Tibial nerve (tissue), 4 donors: ENCODE measurements around the gene KIAA0319L.

Source experiments
- EP300 ChIP-seq, 2 donors: sonication (generic); formaldehyde crosslinking; IDR thresholded peaks; one replicate each; pipeline ENCODE4 v1.6.1; 2017; ENCODE audit warnings: antibody characterized with exemption in 2 of 2, mild to moderate bottlenecking in 1 of 2
- POLR2A ChIP-seq, 2 donors: fragments of 450-650 bp; IDR thresholded peaks; one replicate each; pipeline ENCODE4 v1.6.1; 2017; ENCODE audit warnings: antibody characterized with exemption in 2 of 2, mild to moderate bottlenecking in 2 of 2, moderate library complexity in 2 of 2
- TF ChIP-seq, protein P1 (sequence below), 5 experiments: fragments of 200-600 bp in 3 of 5; fragments of 450-650 bp in 2 of 5; sonication (generic) in 3 of 5; IDR thresholded peaks; one replicate each; pipeline ENCODE4 v1.5.1; 2016 to 2019; ENCODE audit warnings: antibody characterized with exemption in 5 of 5, mild to moderate bottlenecking in 3 of 5, moderate library complexity in 2 of 5

DNA sequence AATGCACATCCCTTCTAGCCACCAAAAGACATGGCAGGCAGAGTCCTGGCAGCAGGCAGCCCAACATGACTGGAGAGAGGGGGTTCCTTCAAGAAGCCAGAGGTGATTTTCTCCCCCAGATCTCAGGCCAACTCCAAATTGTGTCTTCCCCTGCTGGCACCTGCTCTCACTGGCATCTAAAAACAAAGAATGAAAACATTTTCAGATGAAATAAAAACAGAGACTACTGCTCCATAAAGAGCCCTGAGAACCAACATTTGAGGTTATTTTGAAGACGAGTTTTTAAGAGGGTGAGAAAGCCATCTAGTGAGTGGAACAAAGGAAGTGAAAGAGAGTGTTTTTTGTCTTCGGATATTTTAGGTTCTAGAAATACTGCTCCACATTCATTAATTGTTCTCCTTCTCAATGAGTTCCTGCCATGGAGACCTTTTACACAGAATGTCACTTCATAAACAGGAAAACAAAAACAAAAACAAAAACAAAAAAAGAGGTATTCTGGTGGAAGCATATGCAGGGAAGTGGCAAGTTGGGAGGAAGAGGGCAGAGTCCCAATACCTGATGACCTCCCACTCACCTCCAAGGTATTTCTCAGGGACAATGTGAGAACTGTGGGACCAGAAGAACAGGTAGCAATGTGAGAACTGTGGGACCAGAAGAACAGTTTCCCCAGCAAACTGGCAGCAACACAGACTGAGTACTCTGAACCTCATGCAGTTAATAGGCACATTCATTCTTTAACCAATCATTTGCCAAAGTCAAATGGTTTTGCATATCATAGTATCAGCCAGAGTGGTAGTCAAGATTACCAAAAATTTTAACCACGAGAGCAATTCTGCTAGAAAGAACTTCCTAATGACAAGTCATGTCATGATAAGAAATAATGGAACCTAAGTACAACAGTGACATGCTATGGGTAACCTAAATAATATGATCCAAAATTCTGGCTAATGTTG lies 50.0 kb downstream of the KIAA0319L start:
- TF ChIP-seq POLR2A (IDR thresholded peaks at IDR 0.05) (no peak), EP300 (IDR thresholded peaks at IDR 0.05) (no peak)
- TF ChIP-seq, protein P1, sequence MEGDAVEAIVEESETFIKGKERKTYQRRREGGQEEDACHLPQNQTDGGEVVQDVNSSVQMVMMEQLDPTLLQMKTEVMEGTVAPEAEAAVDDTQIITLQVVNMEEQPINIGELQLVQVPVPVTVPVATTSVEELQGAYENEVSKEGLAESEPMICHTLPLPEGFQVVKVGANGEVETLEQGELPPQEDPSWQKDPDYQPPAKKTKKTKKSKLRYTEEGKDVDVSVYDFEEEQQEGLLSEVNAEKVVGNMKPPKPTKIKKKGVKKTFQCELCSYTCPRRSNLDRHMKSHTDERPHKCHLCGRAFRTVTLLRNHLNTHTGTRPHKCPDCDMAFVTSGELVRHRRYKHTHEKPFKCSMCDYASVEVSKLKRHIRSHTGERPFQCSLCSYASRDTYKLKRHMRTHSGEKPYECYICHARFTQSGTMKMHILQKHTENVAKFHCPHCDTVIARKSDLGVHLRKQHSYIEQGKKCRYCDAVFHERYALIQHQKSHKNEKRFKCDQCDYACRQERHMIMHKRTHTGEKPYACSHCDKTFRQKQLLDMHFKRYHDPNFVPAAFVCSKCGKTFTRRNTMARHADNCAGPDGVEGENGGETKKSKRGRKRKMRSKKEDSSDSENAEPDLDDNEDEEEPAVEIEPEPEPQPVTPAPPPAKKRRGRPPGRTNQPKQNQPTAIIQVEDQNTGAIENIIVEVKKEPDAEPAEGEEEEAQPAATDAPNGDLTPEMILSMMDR (IDR thresholded peaks at IDR 0.05) = no peak
